Tibial artery (tissue), 4 donors: ENCODE measurements around the gene TOB2.

ENCODE experiments used
- DNase-seq, 2 donors: peaks; one replicate each; pipeline ENCODE4 v3.0.0-alpha.2; 2019
- H3K27ac ChIP-seq, 2 donors: fragments of 200-600 bp; sonication (generic) in 1 of 2; 1 replicate in 1 of 2; 2 replicates in 1 of 2; pipeline ENCODE4 v1.5.1; 2018 to 2019; ENCODE audit warnings: mild to moderate bottlenecking in 1 of 2
- H3K27me3 ChIP-seq, 2 donors: fragments of 200-600 bp; sonication (generic) in 1 of 2; one replicate each; pipeline versions ENCODE4 v1.5.1 to v1.6.0; 2016 to 2019
- H3K36me3 ChIP-seq, 3 donors: fragments of 200-600 bp; sonication (generic) in 2 of 3; one replicate each; pipeline ENCODE4 v1.5.1; 2016 to 2019; ENCODE audit warnings: mild to moderate bottlenecking in 2 of 3
- H3K4me1 ChIP-seq, 4 donors: fragments of 200-600 bp; sonication (generic) in 2 of 4; 1 replicate in 3 of 4; 2 replicates in 1 of 4; pipeline ENCODE4 v1.5.1; 2016 to 2019
- H3K4me3 ChIP-seq, 2 donors: fragments of 200-600 bp; sonication (generic) in 1 of 2; 1 replicate in 1 of 2; 2 replicates in 1 of 2; pipeline ENCODE4 v1.5.1; 2018 to 2019; ENCODE audit warnings: mild to moderate bottlenecking in 2 of 2
- H3K9me3 ChIP-seq, 3 donors: fragments of 200-600 bp; sonication (generic) in 1 of 3; one replicate each; pipeline ENCODE4 v1.5.1; 2016 to 2019
- CTCF ChIP-seq, 2 experiments: fragments of 200-600 bp in 1 of 2; fragments of 450-650 bp in 1 of 2; IDR thresholded peaks; one replicate each; pipeline ENCODE4 v1.5.1; 2017 to 2019; ENCODE audit warnings: antibody characterized with exemption in 2 of 2, mild to moderate bottlenecking in 1 of 2, moderate library complexity in 1 of 2
- intact Hi-C: fragments of 100-400 bp; cut with DNase I; formaldehyde crosslinking; loops from one replicate; pipeline ENCODE4 v1.15.0; 2023; ENCODE audit warnings: low total_unique reads

The TOB2 gene

GRCh38 chr22:41429232-41429950, 17.2 kb downstream of the TOB2 start:
- peak overlapping the region in 1 of 2 donors; percentile 46 for H3K27ac ChIP-seq
- no peaks in the 10 kb centered on the region for H3K27me3 ChIP-seq
- H3K9me3 ChIP-seq: no peaks in the 10 kb centered on the region
- no peak for DNase-seq
- intact Hi-C loops: no loop called here
- no peak overlapping the region for H3K4me3 ChIP-seq
- peaks cover 31 to 71% (median 39%) of the 10 kb centered on the region in 3 donors for H3K36me3 ChIP-seq
- H3K4me1 ChIP-seq: peaks cover 0 to 20% (median 6%) of the 10 kb centered on the region in 4 donors
- no peak for TF ChIP-seq CTCF (IDR thresholded peaks at IDR 0.05)

- TF ChIP-seq CTCF (IDR thresholded peaks at IDR 0.05): no peak
Observed at GRCh38 chr22:41425660-41426365, 20.8 kb downstream of the TOB2 start.

GRCh38 chr22:41418717-41419116, 27.9 kb downstream of the TOB2 start:
- DNase-seq: no peak
- Histone ChIP-seq H3K27ac (peak overlapping the region; percentile 82 to 100), H3K4me3 (no peak overlapping the region), H3K4me1 (peaks cover 0 to 64% (median 46%) of the 10 kb centered on the region in 4 donors), H3K27me3 (no peaks in the 10 kb centered on the region), H3K36me3 (peaks cover 0 to 10% (median 9%) of the 10 kb centered on the region in 3 donors), H3K9me3 (no peaks in the 10 kb centered on the region)
- intact Hi-C loops: no loop called here
- TF ChIP-seq CTCF (IDR thresholded peaks at IDR 0.05): no peak

More at GRCh38 chr22:41425660-41426365, 20.8 kb downstream of the TOB2 start:
- Histone ChIP-seq H3K27me3 (no peaks in the 10 kb centered on the region), H3K9me3 (no peaks in the 10 kb centered on the region), H3K4me3 (no peak overlapping the region), H3K4me1 (no peaks in the 10 kb centered on the region), H3K36me3 (peaks cover under 1 to 56% (median 22%) of the 10 kb centered on the region in 3 donors), H3K27ac (no peak overlapping the region)
- intact Hi-C loops: no loop called here
- no peak for DNase-seq

GRCh38 chr22:41417622-41418390, 28.8 kb downstream of the TOB2 start:
- peak overlapping the region in 1 of 2 donors; percentile 4 for H3K4me3 ChIP-seq
- peak; percentile 94 to 99 for DNase-seq
- H3K27me3 ChIP-seq: no peaks in the 10 kb centered on the region
- no peak for TF ChIP-seq CTCF (IDR thresholded peaks at IDR 0.05)
- peaks cover 0 to 69% (median 52%) of the 10 kb centered on the region in 4 donors for H3K4me1 ChIP-seq
- intact Hi-C loops: no loop called here
- peaks cover 0 to under 1% (median 0%) of the 10 kb centered on the region in 3 donors for H3K36me3 ChIP-seq
- peak overlapping the region; percentile 82 to 100 for H3K27ac ChIP-seq
- H3K9me3 ChIP-seq: no peaks in the 10 kb centered on the region

- no peaks in the 10 kb centered on the region for H3K27me3 ChIP-seq
- intact Hi-C loops: no loop called here
- H3K4me3 ChIP-seq: no peak overlapping the region
- no peak for DNase-seq
- H3K27ac ChIP-seq: peak overlapping the region; percentile 99 to 100
- TF ChIP-seq CTCF (IDR thresholded peaks at IDR 0.05): no peak
- H3K9me3 ChIP-seq: no peaks in the 10 kb centered on the region
- H3K36me3 ChIP-seq: no peaks in the 10 kb centered on the region
- peaks cover 8 to 92% (median 72%) of the 10 kb centered on the region in 4 donors for H3K4me1 ChIP-seq
Observed at GRCh38 chr22:41415554-41415953, 31.0 kb downstream of the TOB2 start.
